T-helper 1 cell treated with Interleukin-12 subunit alpha and Interleukin-12 subunit beta and Interleukin-4 antibody, amounts not matched to agents 30 μg/mL and 1 μg/mL, for 36 hours (primary cell): ENCODE data around the gene FAM240B.

Experiments used
- H3K27ac Mint-ChIP-seq: one replicate; pipeline ENCODE4 v1.8.0; 2021; ENCODE audit warnings: mild to moderate bottlenecking, mixed read lengths
- H3K27me3 Mint-ChIP-seq: one replicate; pipeline ENCODE4 v1.8.0; 2021; ENCODE audit warnings: low read depth, mixed read lengths
- H3K36me3 Mint-ChIP-seq: one replicate; pipeline ENCODE4 v1.8.0; 2021; ENCODE audit warnings: low read depth, mixed read lengths
- H3K4me1 Mint-ChIP-seq: one replicate; pipeline ENCODE4 v1.8.0; 2021; ENCODE audit warnings: low read depth, mixed read lengths
- H3K4me3 Mint-ChIP-seq: one replicate; pipeline ENCODE4 v1.8.0; 2021; ENCODE audit warnings: mild to moderate bottlenecking, moderate library complexity, mixed read lengths
- H3K9me3 Mint-ChIP-seq: one replicate; pipeline ENCODE4 v1.8.0; 2021; ENCODE audit warnings: mixed read lengths

Gene FAM240B

DNA sequence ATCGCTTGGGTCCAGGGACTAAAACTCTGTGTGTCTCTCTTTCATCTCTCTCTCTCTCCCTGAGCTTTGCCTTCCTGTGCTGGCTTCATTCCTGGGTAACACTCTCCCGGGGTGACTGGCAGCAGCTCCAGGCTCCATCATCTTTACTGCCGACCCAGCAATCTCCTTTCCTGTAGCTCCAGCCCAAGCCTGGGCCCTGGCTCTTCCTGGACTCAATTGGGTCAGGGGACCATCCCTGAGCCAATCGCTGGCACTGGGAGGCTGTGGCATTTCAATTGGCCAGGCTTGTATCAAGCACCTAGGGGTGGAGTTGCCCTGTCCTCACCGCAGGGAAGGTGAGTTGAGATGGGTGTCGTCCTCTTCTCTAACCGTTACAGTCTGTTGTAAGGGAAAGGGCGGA lies 31.9 kb downstream of the FAM240B start:
- no peak overlapping the region for H3K27ac Mint-ChIP-seq
- H3K9me3 Mint-ChIP-seq = no peaks in the 10 kb centered on the region
- H3K27me3 Mint-ChIP-seq = peaks cover 11% of the 10 kb centered on the region
- no peak overlapping the region for H3K4me3 Mint-ChIP-seq
- peaks cover 4% of the 10 kb centered on the region for H3K4me1 Mint-ChIP-seq
- H3K36me3 Mint-ChIP-seq = no peaks in the 10 kb centered on the region

DNA sequence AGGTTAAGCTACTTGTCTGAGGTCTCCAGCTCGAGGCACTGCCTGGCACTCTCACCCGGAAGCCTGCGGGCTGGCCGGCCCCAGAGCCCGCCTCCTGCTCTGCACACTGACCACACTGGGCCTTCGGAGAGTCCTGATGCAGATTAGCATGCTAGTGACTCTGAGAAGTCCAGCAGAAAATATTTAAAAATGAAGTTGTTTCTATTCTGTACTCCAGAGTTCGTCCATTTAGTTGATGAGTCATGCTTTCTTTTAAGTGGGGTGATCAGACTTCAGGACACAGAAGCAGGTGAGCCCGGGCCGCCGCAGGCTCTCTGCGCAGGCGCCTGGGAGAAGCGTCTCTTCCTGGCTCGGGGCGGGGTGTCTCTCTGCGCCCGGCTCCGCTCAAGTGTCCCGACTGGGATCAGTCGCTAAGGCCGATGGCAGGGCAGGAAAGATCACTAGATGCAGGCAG lies 32.5 kb downstream of the FAM240B start:
- Mint-ChIP-seq H3K27me3 (peaks cover 11% of the 10 kb centered on the region), H3K27ac (no peak overlapping the region), H3K4me3 (peak overlapping the region; percentile 12), H3K4me1 (peaks cover 4% of the 10 kb centered on the region), H3K36me3 (no peaks in the 10 kb centered on the region), H3K9me3 (no peaks in the 10 kb centered on the region)

DNA sequence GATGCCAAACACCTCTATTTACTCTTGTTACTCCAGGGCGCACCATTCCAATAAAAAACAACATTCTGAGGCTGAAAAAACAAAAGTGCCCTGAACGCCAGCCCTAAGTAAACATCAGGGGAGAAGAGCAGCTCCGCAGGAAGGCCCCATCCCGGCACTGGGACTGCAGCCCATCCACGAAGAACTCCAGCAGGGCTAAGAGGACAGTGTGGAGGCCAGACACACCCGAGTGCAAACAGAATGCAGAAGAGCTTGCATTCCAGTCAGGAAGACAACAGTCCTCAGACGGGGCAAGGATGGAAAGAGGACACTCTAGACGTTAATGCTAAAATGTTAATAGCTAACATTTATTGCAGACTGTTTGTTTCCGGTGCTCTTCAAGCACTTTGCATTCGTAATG lies 33.0 kb downstream of the FAM240B start:
- H3K4me1 Mint-ChIP-seq = peaks cover 4% of the 10 kb centered on the region
- H3K27ac Mint-ChIP-seq = no peak overlapping the region
- peaks cover 11% of the 10 kb centered on the region for H3K27me3 Mint-ChIP-seq
- H3K4me3 Mint-ChIP-seq = no peak overlapping the region
- no peaks in the 10 kb centered on the region for H3K36me3 Mint-ChIP-seq
- H3K9me3 Mint-ChIP-seq = no peaks in the 10 kb centered on the region

GRCh38 chr9:38685535-38685934 lies 34.4 kb downstream of the FAM240B start:
- Mint-ChIP-seq H3K27me3 (peaks cover 11% of the 10 kb centered on the region), H3K4me1 (peaks cover 4% of the 10 kb centered on the region), H3K27ac (no peak overlapping the region), H3K4me3 (no peak overlapping the region), H3K36me3 (no peaks in the 10 kb centered on the region), H3K9me3 (no peaks in the 10 kb centered on the region)

- no peak overlapping the region for H3K4me3 Mint-ChIP-seq
- no peak overlapping the region for H3K27ac Mint-ChIP-seq
- H3K4me1 Mint-ChIP-seq = peaks cover 4% of the 10 kb centered on the region
- no peaks in the 10 kb centered on the region for H3K36me3 Mint-ChIP-seq
- peaks cover 11% of the 10 kb centered on the region for H3K27me3 Mint-ChIP-seq
- H3K9me3 Mint-ChIP-seq = no peaks in the 10 kb centered on the region
These were observed 36.6 kb downstream of the FAM240B start for GRCh38 chr9:38683336-38683735.

GRCh38 chr9:38682713-38683112 lies 37.2 kb downstream of the FAM240B start:
- no peaks in the 10 kb centered on the region for H3K9me3 Mint-ChIP-seq
- peaks cover 11% of the 10 kb centered on the region for H3K27me3 Mint-ChIP-seq
- H3K36me3 Mint-ChIP-seq = no peaks in the 10 kb centered on the region
- no peak overlapping the region for H3K4me3 Mint-ChIP-seq
- H3K4me1 Mint-ChIP-seq = peaks cover 2% of the 10 kb centered on the region
- H3K27ac Mint-ChIP-seq = no peak overlapping the region

DNA sequence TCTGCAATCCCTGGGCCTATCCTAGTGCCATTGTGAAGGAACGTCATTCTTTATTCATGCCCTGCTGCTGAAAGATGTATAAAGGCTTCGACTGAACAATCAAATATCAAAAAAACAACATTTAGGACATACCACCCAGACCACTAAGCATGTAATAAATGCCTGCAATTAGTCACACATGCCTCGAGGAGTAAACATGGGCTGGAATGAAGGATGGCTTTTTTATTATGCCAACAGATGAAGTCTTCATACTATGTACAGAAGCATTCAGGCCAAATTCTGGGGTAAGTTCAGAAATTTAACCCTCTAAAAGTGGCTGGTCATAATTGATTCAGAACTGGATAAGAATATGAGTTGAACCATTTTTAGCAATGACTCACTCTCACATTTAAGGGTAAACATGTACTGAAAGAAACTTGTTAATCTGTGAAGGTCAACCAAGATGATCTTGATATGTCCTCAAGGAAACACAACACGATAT lies 38.1 kb downstream of the FAM240B start:
- Mint-ChIP-seq H3K27me3 (peaks cover 11% of the 10 kb centered on the region), H3K27ac (no peak overlapping the region), H3K4me1 (no peaks in the 10 kb centered on the region), H3K9me3 (no peaks in the 10 kb centered on the region), H3K4me3 (no peak overlapping the region), H3K36me3 (no peaks in the 10 kb centered on the region)

- H3K4me3 Mint-ChIP-seq = no peak overlapping the region
- no peaks in the 10 kb centered on the region for H3K4me1 Mint-ChIP-seq
- no peaks in the 10 kb centered on the region for H3K9me3 Mint-ChIP-seq
- no peak overlapping the region for H3K27ac Mint-ChIP-seq
- no peaks in the 10 kb centered on the region for H3K36me3 Mint-ChIP-seq
- H3K27me3 Mint-ChIP-seq = peaks cover 11% of the 10 kb centered on the region
These were observed 39.0 kb downstream of the FAM240B start for GRCh38 chr9:38680837-38681445.

GRCh38 chr9:38677660-38678303 lies 42.2 kb downstream of the FAM240B start:
- Mint-ChIP-seq H3K4me1 (no peaks in the 10 kb centered on the region), H3K27ac (no peak overlapping the region), H3K36me3 (no peaks in the 10 kb centered on the region), H3K4me3 (no peak overlapping the region), H3K9me3 (no peaks in the 10 kb centered on the region), H3K27me3 (peaks cover 4% of the 10 kb centered on the region)

GRCh38 chr9:38675831-38676230 lies 44.1 kb downstream of the FAM240B start:
- Mint-ChIP-seq H3K27me3 (peaks cover 7% of the 10 kb centered on the region), H3K27ac (no peak overlapping the region), H3K4me1 (no peaks in the 10 kb centered on the region), H3K36me3 (no peaks in the 10 kb centered on the region), H3K4me3 (no peak overlapping the region), H3K9me3 (no peaks in the 10 kb centered on the region)

DNA sequence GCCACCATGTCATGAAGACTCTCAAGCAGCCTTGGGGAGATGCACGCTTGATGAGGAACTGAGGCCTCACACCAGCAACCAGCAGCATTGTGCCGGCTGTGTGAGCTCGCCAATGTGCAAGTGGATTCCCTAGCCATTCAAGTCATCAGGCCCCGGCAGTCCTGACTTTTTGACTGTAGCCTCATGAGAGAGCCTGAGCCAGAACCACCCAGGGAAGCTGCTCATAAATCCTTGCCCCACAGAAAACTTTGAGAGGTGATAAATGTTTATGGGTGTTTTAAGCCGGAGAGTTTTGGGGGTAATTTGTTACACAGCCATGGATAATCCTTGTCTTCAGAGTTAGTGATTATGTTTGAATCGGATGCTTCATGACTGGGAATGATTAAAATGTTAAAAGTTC lies 44.7 kb downstream of the FAM240B start:
- Mint-ChIP-seq H3K27ac (no peak overlapping the region), H3K4me3 (no peak overlapping the region), H3K27me3 (peaks cover 7% of the 10 kb centered on the region), H3K36me3 (no peaks in the 10 kb centered on the region), H3K4me1 (no peaks in the 10 kb centered on the region), H3K9me3 (no peaks in the 10 kb centered on the region)

GRCh38 chr9:38673399-38674193 lies 46.3 kb downstream of the FAM240B start:
- Mint-ChIP-seq H3K4me3 (no peak overlapping the region), H3K4me1 (no peaks in the 10 kb centered on the region), H3K36me3 (no peaks in the 10 kb centered on the region), H3K27ac (no peak overlapping the region), H3K9me3 (no peaks in the 10 kb centered on the region), H3K27me3 (peaks cover 7% of the 10 kb centered on the region)

DNA sequence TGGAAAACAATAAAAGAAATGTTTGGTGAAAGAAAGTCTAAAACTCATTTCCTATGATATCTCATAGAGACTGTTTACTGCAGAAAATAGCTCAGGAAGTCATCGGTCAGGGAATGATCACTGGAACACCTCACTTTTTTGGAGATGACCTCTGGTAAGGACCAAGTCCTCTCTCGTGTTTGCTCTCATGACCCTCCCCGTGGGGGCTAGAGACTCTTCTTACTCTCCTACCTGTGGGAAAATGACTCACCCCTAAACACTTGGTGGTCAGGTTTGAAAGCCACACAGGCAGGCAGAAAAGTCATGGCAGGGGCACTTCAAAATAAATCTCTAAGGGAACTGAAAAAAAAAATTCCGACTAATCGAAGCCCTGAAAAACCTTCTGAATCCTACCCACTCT lies 48.2 kb downstream of the FAM240B start:
- no peaks in the 10 kb centered on the region for H3K9me3 Mint-ChIP-seq
- H3K27me3 Mint-ChIP-seq = peaks cover 7% of the 10 kb centered on the region
- no peaks in the 10 kb centered on the region for H3K4me1 Mint-ChIP-seq
- no peak overlapping the region for H3K27ac Mint-ChIP-seq
- no peaks in the 10 kb centered on the region for H3K36me3 Mint-ChIP-seq
- H3K4me3 Mint-ChIP-seq = no peak overlapping the region

DNA sequence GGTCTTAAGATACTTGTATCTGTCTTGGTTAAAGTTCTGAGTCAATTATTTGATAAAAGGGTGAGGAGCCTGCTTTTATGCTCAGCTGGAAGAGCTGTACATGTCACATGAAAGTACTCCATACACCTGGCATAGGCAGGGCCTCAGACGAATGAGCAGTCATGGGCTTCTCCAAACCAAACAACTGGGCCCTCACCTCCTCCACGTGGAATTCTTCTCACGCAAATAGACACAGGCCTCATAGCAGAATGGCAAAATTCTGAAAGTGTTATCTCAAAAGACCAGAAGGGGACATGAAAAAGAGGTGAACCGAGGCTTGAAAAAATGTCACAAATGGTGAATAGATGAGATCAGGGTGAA lies 48.6 kb downstream of the FAM240B start:
- H3K4me1 Mint-ChIP-seq = no peaks in the 10 kb centered on the region
- no peaks in the 10 kb centered on the region for H3K36me3 Mint-ChIP-seq
- H3K27me3 Mint-ChIP-seq = peaks cover 7% of the 10 kb centered on the region
- no peak overlapping the region for H3K4me3 Mint-ChIP-seq
- H3K9me3 Mint-ChIP-seq = no peaks in the 10 kb centered on the region
- H3K27ac Mint-ChIP-seq = no peak overlapping the region
